H9 (cell line): ENCODE data around the gene PRAF2. TPM values are rescaled to one million over a fixed set of nuclear protein-coding genes. Genes with fewer than 3 reads are reported as not detected.

Source experiments
- DNase-seq: peaks from one replicate; pipeline ENCODE4 v3.0.0-alpha.2; 2017
- H2AFZ ChIP-seq: one replicate; pipeline ENCODE4 v1.6.1; 2013; ENCODE audit warnings: mild to moderate bottlenecking, low read length, control low read depth, moderate library complexity
- H2AK5ac ChIP-seq: 2 replicates; pipeline ENCODE4 v1.6.1; 2013; ENCODE audit warnings: low read length, control low read depth, mixed read lengths; ENCODE audit not compliant: insufficient read length
- H2BK120ac ChIP-seq: one replicate; pipeline ENCODE4 v1.6.1; 2013; ENCODE audit warnings: low read depth, mild to moderate bottlenecking, low read length, control low read depth, inconsistent platforms; ENCODE audit not compliant: poor library complexity, severe bottlenecking
- H2BK12ac ChIP-seq: 2 replicates; pipeline ENCODE4 v1.6.1; 2013; ENCODE audit warnings: low read length, control low read depth, mixed read lengths, low read depth; ENCODE audit not compliant: insufficient read length
- H2BK15ac ChIP-seq: 2 replicates; pipeline ENCODE4 v1.6.1; 2013; ENCODE audit warnings: low read depth, low read length, control low read depth
- H2BK20ac ChIP-seq: one replicate; pipeline ENCODE4 v1.6.1; 2013; ENCODE audit warnings: low read depth, mild to moderate bottlenecking, low read length, control low read depth, inconsistent platforms; ENCODE audit not compliant: poor library complexity, severe bottlenecking
- H2BK5ac ChIP-seq: 2 replicates; pipeline ENCODE4 v1.6.1; 2013; ENCODE audit warnings: low read length, control low read depth, mixed read lengths; ENCODE audit not compliant: insufficient read length
- H3K14ac ChIP-seq: 2 replicates; pipeline ENCODE4 v1.6.1; 2013; ENCODE audit warnings: low read length, control low read depth; ENCODE audit not compliant: insufficient read depth
- H3K18ac ChIP-seq: 2 replicates; pipeline ENCODE4 v1.6.1; 2013; ENCODE audit warnings: low read depth, mild to moderate bottlenecking, mixed read lengths, low read length, control low read depth; ENCODE audit not compliant: insufficient read length
- H3K23ac ChIP-seq: 2 replicates; pipeline ENCODE4 v1.6.1; 2013; ENCODE audit warnings: low read length, control low read depth, mixed read lengths, low read depth; ENCODE audit not compliant: insufficient read length
- H3K23me2 ChIP-seq: 2 replicates; pipeline ENCODE4 v1.6.1; 2013; ENCODE audit warnings: low read depth, mild to moderate bottlenecking, mixed read lengths, low read length, control low read depth; ENCODE audit not compliant: insufficient read length, poor library complexity, severe bottlenecking
- H3K27ac ChIP-seq: 2 replicates; pipeline ENCODE4 v1.5.1; 2013; ENCODE audit warnings: low read length, control low read depth, mixed read lengths, low read depth; ENCODE audit not compliant: insufficient read length
- H3K27me3 ChIP-seq: 2 replicates; pipeline ENCODE4 v1.6.1; 2013; ENCODE audit warnings: low read length, control low read depth, inconsistent platforms; ENCODE audit not compliant: insufficient read depth
- H3K4ac ChIP-seq: 2 replicates; pipeline ENCODE4 v1.6.1; 2013; ENCODE audit warnings: low read depth, mild to moderate bottlenecking, control low read depth, inconsistent platforms, low read length, moderate library complexity
- H3K4me1 ChIP-seq: 2 replicates; pipeline ENCODE4 v1.6.1; 2013; ENCODE audit warnings: low read length, control low read depth, inconsistent platforms; ENCODE audit not compliant: insufficient read depth
- H3K4me2 ChIP-seq: 2 replicates; pipeline ENCODE4 v1.6.1; 2013; ENCODE audit warnings: low read length, control low read depth, mixed read lengths; ENCODE audit not compliant: insufficient read length, insufficient read depth
- H3K56ac ChIP-seq: 2 replicates; pipeline ENCODE4 v1.6.1; 2013; ENCODE audit warnings: low read depth, mild to moderate bottlenecking, mixed read lengths, low read length, control low read depth; ENCODE audit not compliant: insufficient read length
- H3K79me1 ChIP-seq: 2 replicates; pipeline ENCODE4 v1.6.1; 2013; ENCODE audit warnings: low read depth, mild to moderate bottlenecking, moderate library complexity, low read length, control low read depth, inconsistent platforms; ENCODE audit not compliant: insufficient read depth, poor library complexity, severe bottlenecking
- H3K79me2 ChIP-seq: 2 replicates; pipeline ENCODE4 v1.6.1; 2013; ENCODE audit warnings: low read length, control low read depth, inconsistent platforms; ENCODE audit not compliant: insufficient read depth
- H3K9ac ChIP-seq: 2 replicates; pipeline ENCODE4 v1.6.1; 2013; ENCODE audit warnings: low read length, control low read depth, mixed read lengths; ENCODE audit not compliant: insufficient read length; ENCODE audit errors: extremely low read depth
- H3K9me3 ChIP-seq: one replicate; pipeline ENCODE4 v1.6.1; 2013; ENCODE audit warnings: low read depth, low read length, inconsistent platforms; ENCODE audit not compliant: control insufficient read depth
- H3T11ph ChIP-seq: one replicate; pipeline ENCODE4 v1.6.1; 2013; ENCODE audit warnings: mild to moderate bottlenecking, low read length, control low read depth, inconsistent platforms
- H4K20me1 ChIP-seq: one replicate; pipeline ENCODE4 v1.6.1; 2013; ENCODE audit not compliant: control insufficient read depth, insufficient read length, insufficient read depth
- H4K5ac ChIP-seq: 2 replicates; pipeline ENCODE4 v1.6.1; 2013; ENCODE audit warnings: low read depth, mild to moderate bottlenecking, mixed read lengths, low read length, control low read depth; ENCODE audit not compliant: insufficient read length
- H4K8ac ChIP-seq: replicated peaks from 2 replicates; pipeline ENCODE4 v1.6.1; 2013; ENCODE audit warnings: low read length, control low read depth, mixed read lengths, low read depth; ENCODE audit not compliant: insufficient read length
- H4K91ac ChIP-seq: 2 replicates; pipeline ENCODE4 v1.6.1; 2013; ENCODE audit warnings: low read depth, mild to moderate bottlenecking, moderate library complexity, mixed read lengths, low read length, control low read depth; ENCODE audit not compliant: insufficient read length
- H3K27ac Mint-ChIP-seq, 3 experiments: 2 replicates in 2 of 3; 3 replicates in 1 of 3; pipeline ENCODE4 v1.8.0; 2020 to 2021; ENCODE audit warnings: mixed read lengths in 3 of 3, mild to moderate bottlenecking in 1 of 3, moderate library complexity in 1 of 3
- H3K27me3 Mint-ChIP-seq: 2 replicates; pipeline ENCODE4 v1.8.0; 2021; ENCODE audit warnings: low read depth, mild to moderate bottlenecking, moderate library complexity, mixed read lengths
- H3K36me3 Mint-ChIP-seq, 3 experiments: 2 replicates in 2 of 3; 3 replicates in 1 of 3; pipeline ENCODE4 v1.8.0; 2020 to 2021; ENCODE audit warnings: low read depth in 3 of 3, mixed read lengths in 3 of 3; ENCODE audit not compliant: insufficient read depth in 1 of 3
- H3K4me1 Mint-ChIP-seq, 2 experiments: 2 replicates each; pipeline ENCODE4 v1.8.0; 2020; ENCODE audit warnings: mixed read lengths in 2 of 2
- H3K4me3 Mint-ChIP-seq, 2 experiments: 2 replicates in 1 of 2; 3 replicates in 1 of 2; pipeline ENCODE4 v1.8.0; 2020 to 2021; ENCODE audit warnings: mild to moderate bottlenecking in 2 of 2, mixed read lengths in 2 of 2, moderate library complexity in 1 of 2
- H3K9me3 Mint-ChIP-seq, 2 experiments: 2 replicates in 1 of 2; 3 replicates in 1 of 2; pipeline ENCODE4 v1.8.0; 2020; ENCODE audit warnings: mild to moderate bottlenecking in 2 of 2, mixed read lengths in 2 of 2, moderate library complexity in 1 of 2
- CTCF ChIP-seq: fragments of 200-600 bp; sonication (generic); conservative IDR thresholded peaks from 3 replicates; pipeline ENCODE4 v1.8.0; 2021; ENCODE audit warnings: antibody characterized with exemption, mild to moderate bottlenecking
- WGBS: extraction: QIAGEN DNeasy Blood & Tissue Kit; methylation state at CpG from one replicate; pipeline ENCODE4 v1.1.7; 2013; ENCODE audit warnings: missing lambda C conversion rate, low lambda C conversion rate, mixed read lengths; ENCODE audit not compliant: insufficient read length; ENCODE audit errors: extremely low coverage; 5-methylcytosine and 5-hydroxymethylcytosine counted together
- total RNA-seq: library from RNA; stranded (reverse); gene quantifications from 2 replicates; pipeline ENCODE4 v1.2.1, GENCODE V29; 2021

The PRAF2 gene
- total RNA-seq, 1 experiment from 2014 or later, result 13.4 TPM

GRCh38 chrX:49041744-49042580, 31.8 kb downstream of the PRAF2 start:
- H3K4me2 ChIP-seq, result peak overlapping the region; percentile 96
- peak overlapping the region; percentile 89 for H3K9ac ChIP-seq
- peaks cover 8% of the 10 kb centered on the region for H3K79me1 ChIP-seq
- H3K9me3 Mint-ChIP-seq, result peaks cover 69% of the 10 kb centered on the region in 2 experiments
- peak overlapping the region; percentile 93 to 100 (median 98) for H3K27ac Mint-ChIP-seq
- H3K27me3 ChIP-seq, result no peaks in the 10 kb centered on the region
- H4K91ac ChIP-seq, result no peak overlapping the region
- H3T11ph ChIP-seq, result no peak overlapping the region
- H2AK5ac ChIP-seq, result no peak overlapping the region
- no peak for TF ChIP-seq CTCF
- H3K18ac ChIP-seq, result no peak overlapping the region
- no peaks in the 10 kb centered on the region for H4K20me1 ChIP-seq
- no peaks in the 10 kb centered on the region for H3K27me3 Mint-ChIP-seq
- peaks cover 25 to 41% (median 33%) of the 10 kb centered on the region in 3 experiments for H3K36me3 Mint-ChIP-seq
- peaks cover 12% of the 10 kb centered on the region; the same call in 1 of the 2 replicates for H3K79me2 ChIP-seq
- no peak overlapping the region for H3K23ac ChIP-seq
- no peak overlapping the region for H2BK5ac ChIP-seq
- no peak overlapping the region for H2BK12ac ChIP-seq
- no peaks in the 10 kb centered on the region for H3K9me3 ChIP-seq
- no peak overlapping the region for H3K14ac ChIP-seq
- H3K4me1 ChIP-seq, result peaks cover 5% of the 10 kb centered on the region
- H3K4me3 Mint-ChIP-seq, result peak overlapping the region; percentile 90 to 96
- peak overlapping the region; percentile 76 for H3K27ac ChIP-seq
- H3K4me1 Mint-ChIP-seq, result peaks cover 21 to 22% of the 10 kb centered on the region in 2 experiments
- H3K23me2 ChIP-seq, result peaks cover 7% of the 10 kb centered on the region
- no peak overlapping the region for H4K5ac ChIP-seq
- DNase-seq, result no peak
- H3K4ac ChIP-seq, result no peak overlapping the region
- H2BK20ac ChIP-seq, result no peak overlapping the region
- H2AFZ ChIP-seq, result no peak overlapping the region
- H3K56ac ChIP-seq, result no peak overlapping the region
- no peak overlapping the region for H4K8ac ChIP-seq
- WGBS, result no CpG with 5 or more reads among the region's 10 CpGs
- no peak overlapping the region for H2BK120ac ChIP-seq
- H2BK15ac ChIP-seq, result no peak overlapping the region
